ENCODE measurements around the gene AMIGO1. TPM values are rescaled to one million over a fixed set of nuclear protein-coding genes. Genes with fewer than 3 reads are reported as not detected.
A peak's percentile ranks its signal among the peaks of the same experiment; 100 is the strongest.

AMIGO1 gene
- total and polyA plus RNA-seq, 2 of the 8 experiments (the other 6 are each of a cell fraction or from before 2014, with no cell fraction given): 1.5 to 2.7 TPM

- TF ChIP-seq SIN3A (conservative IDR thresholded peaks at IDR 0.05 in 1 of 2, IDR thresholded peaks at IDR 0.05 in 1 of 2; ENCODE audit: low read depth in 1 of 2, low read length in 2 of 2) (no peak; a peak in 2 of 4 replicates), GTF2F1 (IDR thresholded peaks at IDR 0.05; ENCODE audit: borderline replicate concordance, low read depth, low read length) (no peak), ASH2L (IDR thresholded peaks at IDR 0.05; ENCODE audit: low read length) (peak; percentile 81), KDM5A (IDR thresholded peaks at IDR 0.05; ENCODE audit: low read length) (peak; percentile 69; the same call in 1 of the 2 replicates), BACH1 (IDR thresholded peaks at IDR 0.05; ENCODE audit: low read length) (no peak), CHD2 (IDR thresholded peaks at IDR 0.05; ENCODE audit: low read length) (0 out of 2 replicates have a peak, but pooled peaks have one; percentile 34), JUND (IDR thresholded peaks at IDR 0.05; ENCODE audit: low read length) (no peak), KDM4A (IDR thresholded peaks at IDR 0.05; ENCODE audit: low read depth, low read length, severe bottlenecking) (peak; percentile 77), HDAC2 (IDR thresholded peaks at IDR 0.05; ENCODE audit: borderline replicate concordance in 1 of 2, low read depth in 2 of 2, low read length in 2 of 2) (0 out of 4 replicates have a peak, but pooled peaks of 1 of the 2 experiments have one; percentile 42), NRF1 (IDR thresholded peaks at IDR 0.05; ENCODE audit: low read depth, low read length) (peak; percentile 44), SP4 (IDR thresholded peaks at IDR 0.05; ENCODE audit: low read length) (0 out of 2 replicates have a peak, but pooled peaks have one; percentile 67), E2F6 (IDR thresholded peaks at IDR 0.05) (peak; percentile 7; the same call in 1 of the 2 replicates), PHF8 (conservative IDR thresholded peaks at IDR 0.05; ENCODE audit: low read depth, low read length) (peak; percentile 99), FOSL1 (IDR thresholded peaks at IDR 0.05; ENCODE audit: insufficient read depth, low read depth, low read length) (peak; percentile 100), KDM1A (IDR thresholded peaks at IDR 0.05; ENCODE audit: borderline replicate concordance, low read length) (peak; percentile 24; the same call in 1 of the 2 replicates), POLR2A (IDR thresholded peaks at IDR 0.05; ENCODE audit: control extremely low read depth in 1 of 2, low read depth in 2 of 2, low read length in 2 of 2) (peak; percentile 87 to 92), TEAD4 (IDR thresholded peaks at IDR 0.05; ENCODE audit: low read depth, low read length) (no peak), RFX5 (IDR thresholded peaks at IDR 0.05; ENCODE audit: borderline replicate concordance, low read depth, low read length) (no peak), EGR1 (IDR thresholded peaks at IDR 0.05; ENCODE audit: borderline replicate concordance, low read depth, low read length) (peak; percentile 99), SP2 (IDR thresholded peaks at IDR 0.05; ENCODE audit: low read length) (no peak)
Observed at GRCh38 chr1:109483672-109484518, 25.6 kb downstream of the AMIGO1 start, which contains the start of gene ATXN7L2 (continued).
